Activated T-helper 17 cell treated with anti-CD3 and anti-CD28 coated beads, Interleukin-2, amount 50 U/mL, for 72 hours (primary cell): ENCODE results near the gene ACVR1C. TPM values are rescaled to one million over a fixed set of nuclear protein-coding genes. Genes with fewer than 3 reads are reported as not detected.
"Not testable (repeated sequence)": the region's sequence is repeated elsewhere in the genome, so short reads cannot be mapped to it uniquely, and the experiment has no call there.

Experiments
- ATAC-seq: fragments of 150-1000 bp; cut with Tn5 transposase; replicated peaks from 2 replicates; pipeline ENCODE4 v1.10.0; 2021; ENCODE audit warnings: mild to moderate bottlenecking, moderate library complexity
- H3K27ac Mint-ChIP-seq: one replicate; pipeline ENCODE4 v1.8.0; 2022; ENCODE audit warnings: mixed read lengths
- H3K27me3 Mint-ChIP-seq: one replicate; pipeline ENCODE4 v1.8.0; 2022; ENCODE audit warnings: mixed read lengths
- H3K36me3 Mint-ChIP-seq: one replicate; pipeline ENCODE4 v1.8.0; 2022; ENCODE audit warnings: low read depth, mild to moderate bottlenecking, mixed read lengths
- H3K4me1 Mint-ChIP-seq: one replicate; pipeline ENCODE4 v1.8.0; 2022; ENCODE audit warnings: mixed read lengths
- H3K4me3 Mint-ChIP-seq: one replicate; pipeline ENCODE4 v1.8.0; 2022; ENCODE audit warnings: mild to moderate bottlenecking, mixed read lengths
- H3K9me3 Mint-ChIP-seq: one replicate; pipeline ENCODE4 v1.8.0; 2022; ENCODE audit warnings: mixed read lengths
- total RNA-seq, 2 donors: library from RNA; stranded (reverse); gene quantifications; one replicate each; pipeline ENCODE4 v1.2.3, GENCODE V29; 2022

Gene ACVR1C
- total RNA-seq, 2 donors from 2014 or later = 1.1 to 2.8 TPM

DNA sequence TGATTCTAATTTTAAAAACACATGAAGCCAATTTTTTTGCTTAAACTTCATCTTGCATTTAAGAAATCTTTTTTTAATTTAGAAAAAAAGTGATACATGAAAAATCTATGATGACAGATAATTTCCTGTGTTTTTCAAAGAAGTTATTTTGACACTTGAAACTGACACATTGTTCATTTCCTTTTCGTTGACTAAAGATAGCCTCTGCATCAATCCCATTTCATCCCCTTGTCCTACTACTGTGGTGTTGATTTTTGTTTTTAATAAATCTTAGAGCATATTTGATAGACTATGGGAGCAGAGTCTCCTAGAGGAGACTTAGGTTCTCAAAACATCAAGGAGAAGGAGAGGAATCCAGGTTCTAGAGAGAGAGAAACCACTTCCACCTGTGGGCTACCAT is 70.9 kb downstream of the ACVR1C start:
- no peaks in the 10 kb centered on the region for H3K27me3 Mint-ChIP-seq
- H3K27ac Mint-ChIP-seq = peak overlapping the region; percentile 74
- ATAC-seq = peak; percentile 14
- H3K4me1 Mint-ChIP-seq = peaks cover 11% of the 10 kb centered on the region
- H3K9me3 Mint-ChIP-seq = no peaks in the 10 kb centered on the region
- peak overlapping the region; percentile 1 for H3K4me3 Mint-ChIP-seq
- H3K36me3 Mint-ChIP-seq = no peaks in the 10 kb centered on the region

DNA sequence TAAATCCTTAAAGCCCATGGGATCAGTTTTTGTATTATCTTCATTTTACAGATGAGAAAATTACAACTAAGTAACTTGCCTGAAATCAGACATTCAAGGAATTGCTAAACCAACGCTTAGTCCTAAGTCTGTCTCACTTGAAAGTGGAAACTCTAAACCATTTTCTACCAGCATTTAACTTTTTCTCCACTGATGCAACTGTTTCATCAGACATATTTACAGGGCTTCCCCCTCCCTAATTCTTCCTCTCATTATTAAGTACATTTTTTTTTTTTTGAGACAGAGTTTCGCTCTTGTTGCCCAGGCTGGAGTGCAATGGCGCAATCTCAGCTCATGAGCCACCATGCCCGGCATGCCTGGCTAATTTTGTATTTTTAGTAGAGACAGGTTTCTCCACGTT is 88.6 kb downstream of the ACVR1C start:
- no peaks in the 10 kb centered on the region for H3K27me3 Mint-ChIP-seq
- no peaks in the 10 kb centered on the region for H3K4me1 Mint-ChIP-seq
- no peak for ATAC-seq
- H3K9me3 Mint-ChIP-seq = no peaks in the 10 kb centered on the region
- H3K27ac Mint-ChIP-seq = no peak overlapping the region
- peaks cover 6% of the 10 kb centered on the region for H3K36me3 Mint-ChIP-seq
- no peak overlapping the region for H3K4me3 Mint-ChIP-seq

DNA sequence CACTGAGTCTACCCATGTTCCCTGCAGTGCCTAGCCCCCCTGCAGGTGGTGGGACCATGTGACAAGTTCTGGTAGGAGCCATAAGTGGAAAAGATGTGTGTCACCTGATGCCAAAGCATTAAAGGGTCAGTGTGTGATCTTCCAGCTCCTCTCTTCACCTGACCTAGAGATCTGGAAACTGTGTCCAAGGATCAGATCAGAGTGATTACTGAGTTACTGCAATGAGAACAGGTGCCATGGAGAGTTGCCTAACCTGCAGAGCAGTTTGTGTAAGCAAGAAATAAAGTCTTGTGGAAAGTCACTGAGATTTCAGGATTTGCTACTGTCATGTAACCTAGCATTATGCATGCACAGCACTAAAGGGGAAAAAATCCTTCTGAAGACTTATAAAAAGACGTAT is 90.6 kb downstream of the ACVR1C start:
- Mint-ChIP-seq H3K9me3 (no peaks in the 10 kb centered on the region), H3K27me3 (no peaks in the 10 kb centered on the region), H3K27ac (no peak overlapping the region), H3K36me3 (peaks cover 17% of the 10 kb centered on the region), H3K4me1 (no peaks in the 10 kb centered on the region), H3K4me3 (no peak overlapping the region)
- no peak for ATAC-seq

DNA sequence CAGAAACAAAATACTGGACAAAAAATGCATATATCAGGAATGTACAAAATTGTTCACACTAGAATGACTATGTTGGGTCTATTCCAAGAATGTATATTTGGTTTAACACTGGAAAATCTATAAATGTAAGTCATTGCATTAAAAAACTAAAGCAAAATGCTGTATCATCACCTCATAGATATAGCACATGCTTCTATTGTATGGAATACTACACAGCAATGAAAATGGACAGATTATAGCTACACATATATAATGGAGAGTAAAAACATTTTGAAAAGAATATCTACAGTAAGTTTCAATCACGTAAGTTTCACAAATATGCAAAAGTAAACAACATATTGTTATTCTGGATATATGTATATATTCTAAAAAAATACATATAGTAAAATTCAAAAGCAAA is 91.8 kb downstream of the ACVR1C start:
- Mint-ChIP-seq H3K9me3 (no peaks in the 10 kb centered on the region), H3K36me3 (peaks cover 22% of the 10 kb centered on the region), H3K4me3 (no peak overlapping the region), H3K27me3 (no peaks in the 10 kb centered on the region), H3K4me1 (no peaks in the 10 kb centered on the region), H3K27ac (no peak overlapping the region)
- no peak for ATAC-seq

DNA sequence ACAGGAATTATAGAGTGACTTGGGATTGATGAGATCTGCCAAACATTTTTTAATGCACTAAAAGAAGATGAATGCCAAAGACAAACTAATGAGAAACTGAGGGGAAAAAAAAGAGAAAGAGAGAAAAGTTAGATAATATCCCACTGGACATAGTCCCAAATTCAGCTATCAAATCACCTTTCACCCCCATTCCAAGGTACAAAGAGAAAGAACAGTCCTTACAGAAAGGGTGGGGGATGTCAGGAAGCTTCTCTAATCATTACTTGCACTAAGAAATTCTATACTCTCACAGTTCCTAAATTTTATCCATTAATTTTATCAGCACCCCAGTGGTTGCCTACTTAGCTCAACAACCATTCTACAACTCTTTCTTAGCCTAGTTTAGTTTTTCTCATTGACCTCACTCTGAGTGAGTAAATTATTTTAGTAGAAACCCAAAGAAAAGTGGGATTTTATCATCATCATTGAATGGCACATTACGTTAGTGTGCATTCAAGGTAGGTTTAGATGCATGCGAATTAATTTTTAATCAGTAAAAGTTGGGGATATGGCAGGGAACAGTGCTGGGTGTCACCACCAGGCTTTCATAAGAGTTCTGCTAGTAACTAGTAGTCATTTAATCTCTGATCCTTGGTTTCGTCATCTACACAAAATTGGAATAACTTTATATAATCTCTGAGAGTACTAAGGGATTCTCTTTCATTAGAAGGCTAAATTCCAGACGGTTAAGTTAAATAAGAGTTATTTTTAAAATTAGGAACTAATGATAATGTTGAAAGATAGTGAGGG is 99.5 kb downstream of the ACVR1C start:
- no peaks in the 10 kb centered on the region for H3K9me3 Mint-ChIP-seq
- H3K27ac Mint-ChIP-seq = no peak overlapping the region
- H3K4me1 Mint-ChIP-seq = no peaks in the 10 kb centered on the region
- H3K36me3 Mint-ChIP-seq = peaks cover 15% of the 10 kb centered on the region
- H3K27me3 Mint-ChIP-seq = no peaks in the 10 kb centered on the region
- H3K4me3 Mint-ChIP-seq = no peak overlapping the region
- no peak for ATAC-seq

DNA sequence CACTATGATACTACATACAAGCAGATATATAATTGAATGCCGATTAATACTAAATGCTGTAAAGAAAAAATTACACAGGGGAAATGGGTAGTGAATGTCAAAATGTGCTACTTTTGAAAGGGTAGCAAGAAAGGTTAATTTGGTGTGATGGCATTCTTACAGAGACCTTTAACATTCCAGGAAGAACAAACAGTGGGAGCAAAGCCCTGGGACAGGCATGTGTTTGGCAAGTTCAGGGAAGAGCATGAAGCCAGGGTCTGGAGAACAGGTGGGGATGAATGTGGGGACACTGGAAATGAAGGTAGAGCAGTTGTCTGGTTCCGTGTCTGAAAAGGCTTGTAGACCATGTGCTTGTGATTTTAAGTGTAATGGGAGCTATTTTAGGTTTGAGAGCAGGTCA is 102.6 kb downstream of the ACVR1C start:
- no peaks in the 10 kb centered on the region for H3K4me1 Mint-ChIP-seq
- H3K27ac Mint-ChIP-seq = no peak overlapping the region
- H3K4me3 Mint-ChIP-seq = no peak overlapping the region
- no peaks in the 10 kb centered on the region for H3K9me3 Mint-ChIP-seq
- ATAC-seq = no peak
- H3K36me3 Mint-ChIP-seq = no peaks in the 10 kb centered on the region
- no peaks in the 10 kb centered on the region for H3K27me3 Mint-ChIP-seq

DNA sequence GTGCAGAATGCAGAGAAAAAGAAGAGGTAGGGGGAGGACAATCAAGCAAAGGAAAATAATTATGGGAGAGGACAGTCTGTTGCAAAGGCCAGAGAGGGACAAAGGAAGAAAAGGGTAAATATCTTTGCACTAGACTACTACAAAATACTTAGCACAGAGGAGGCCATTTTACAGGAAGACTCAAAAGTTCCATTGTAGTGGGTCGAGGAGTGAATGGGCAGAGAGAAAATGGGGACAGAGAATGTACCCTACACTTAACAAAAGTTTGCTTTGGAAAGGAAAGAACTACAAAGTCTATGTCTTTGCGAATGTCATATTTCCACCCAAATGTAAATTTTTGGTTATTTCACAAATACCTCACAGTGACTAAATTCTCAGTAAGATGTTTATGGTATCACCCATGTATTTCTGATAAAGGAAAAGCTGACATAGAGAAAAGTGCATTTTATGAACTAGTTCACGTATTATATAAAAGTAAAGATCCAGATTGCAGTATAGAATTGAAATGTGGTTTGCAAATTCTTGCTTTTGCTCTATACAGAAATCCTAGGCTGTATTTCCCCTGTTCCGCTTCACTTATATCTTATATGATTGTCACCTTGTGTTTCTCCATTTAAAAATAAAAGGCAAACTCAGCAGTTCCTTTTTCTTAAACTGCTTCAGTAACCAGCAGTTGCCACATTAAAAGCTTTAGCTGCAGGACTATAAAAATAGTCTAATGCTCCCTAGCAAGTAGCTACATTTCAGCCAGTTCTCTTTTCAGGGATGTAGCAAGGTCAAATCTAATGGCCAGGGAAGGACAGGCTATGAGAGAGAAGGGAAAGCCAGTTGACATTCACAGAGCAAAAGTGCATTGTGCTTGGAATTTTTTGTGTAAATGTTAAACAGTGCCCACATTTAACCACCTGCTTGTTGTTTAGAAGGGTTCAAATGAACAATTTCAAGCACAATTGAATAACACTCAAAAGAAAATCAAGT is 105.1 kb downstream of the ACVR1C start:
- no peaks in the 10 kb centered on the region for H3K36me3 Mint-ChIP-seq
- no peaks in the 10 kb centered on the region for H3K4me1 Mint-ChIP-seq
- no peak overlapping the region for H3K27ac Mint-ChIP-seq
- no peaks in the 10 kb centered on the region for H3K9me3 Mint-ChIP-seq
- no peak overlapping the region for H3K4me3 Mint-ChIP-seq
- no peaks in the 10 kb centered on the region for H3K27me3 Mint-ChIP-seq
- no peak for ATAC-seq

DNA sequence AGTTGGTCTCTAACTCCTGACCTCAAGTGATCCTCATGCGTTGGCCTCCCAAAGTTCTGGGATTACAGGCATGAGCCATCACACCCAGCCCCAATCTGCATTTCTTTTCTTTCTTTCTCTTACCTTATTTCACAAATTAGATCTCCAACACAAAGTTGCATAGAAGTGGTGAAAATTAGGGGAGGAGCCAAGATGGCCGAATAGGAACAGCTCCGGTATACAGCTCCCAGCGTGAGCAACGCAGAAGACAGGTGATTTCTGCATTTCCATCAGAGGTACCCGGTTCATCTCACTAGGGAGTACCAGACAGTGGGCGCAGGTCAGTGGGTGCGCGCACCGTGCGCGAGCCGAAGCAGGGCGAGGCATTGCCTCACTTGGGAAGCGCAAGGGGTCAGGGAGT is 113.7 kb downstream of the ACVR1C start:
- not testable (repeated sequence) for ATAC-seq, H3K27me3 Mint-ChIP-seq, H3K9me3 Mint-ChIP-seq, H3K4me1 Mint-ChIP-seq, H3K27ac Mint-ChIP-seq, H3K4me3 Mint-ChIP-seq, H3K36me3 Mint-ChIP-seq

DNA sequence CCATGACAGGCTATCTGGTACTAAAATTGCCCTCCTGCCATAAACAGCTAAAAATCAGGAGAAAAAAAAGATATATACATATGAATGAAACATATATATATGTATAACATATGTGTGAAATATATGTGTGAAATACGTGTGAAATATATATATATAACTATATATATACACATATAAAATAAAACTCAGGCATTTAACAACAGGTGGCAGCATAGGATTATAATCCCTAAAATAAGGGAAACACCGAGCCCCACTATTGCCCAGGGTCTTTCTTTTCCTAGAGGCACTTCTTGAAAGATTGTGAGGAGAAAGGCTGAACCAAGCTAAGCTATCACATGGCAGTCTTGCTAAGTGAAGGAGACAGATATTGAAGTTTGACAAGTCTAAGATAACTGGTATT is 118.9 kb downstream of the ACVR1C start:
- peaks cover 16% of the 10 kb centered on the region for H3K27me3 Mint-ChIP-seq
- H3K4me3 Mint-ChIP-seq = no peak overlapping the region
- ATAC-seq = no peak
- H3K36me3 Mint-ChIP-seq = no peaks in the 10 kb centered on the region
- no peak overlapping the region for H3K27ac Mint-ChIP-seq
- no peaks in the 10 kb centered on the region for H3K9me3 Mint-ChIP-seq
- H3K4me1 Mint-ChIP-seq = no peaks in the 10 kb centered on the region

DNA sequence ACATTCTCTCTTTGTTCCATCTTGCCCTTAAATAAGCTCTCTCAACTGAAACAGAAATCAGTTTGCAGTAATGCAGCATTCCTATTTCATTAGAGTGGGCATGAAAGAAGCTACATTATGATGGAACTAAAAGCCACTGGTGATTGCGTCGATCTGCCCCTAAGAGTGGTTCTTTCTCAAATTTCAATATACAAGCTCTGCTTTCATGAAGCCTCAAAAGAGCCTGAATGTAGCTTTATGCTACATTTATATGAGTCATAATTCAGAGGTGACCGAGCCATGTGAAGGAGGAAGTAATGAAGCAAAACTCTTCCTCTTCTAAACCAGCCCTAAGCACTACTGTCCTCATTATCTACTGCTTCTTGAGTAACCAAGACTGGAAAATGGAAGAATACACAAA is 120.0 kb downstream of the ACVR1C start:
- Mint-ChIP-seq H3K4me1 (no peaks in the 10 kb centered on the region), H3K36me3 (no peaks in the 10 kb centered on the region), H3K27ac (no peak overlapping the region), H3K9me3 (no peaks in the 10 kb centered on the region), H3K4me3 (no peak overlapping the region), H3K27me3 (peaks cover 19% of the 10 kb centered on the region)
- no peak for ATAC-seq

DNA sequence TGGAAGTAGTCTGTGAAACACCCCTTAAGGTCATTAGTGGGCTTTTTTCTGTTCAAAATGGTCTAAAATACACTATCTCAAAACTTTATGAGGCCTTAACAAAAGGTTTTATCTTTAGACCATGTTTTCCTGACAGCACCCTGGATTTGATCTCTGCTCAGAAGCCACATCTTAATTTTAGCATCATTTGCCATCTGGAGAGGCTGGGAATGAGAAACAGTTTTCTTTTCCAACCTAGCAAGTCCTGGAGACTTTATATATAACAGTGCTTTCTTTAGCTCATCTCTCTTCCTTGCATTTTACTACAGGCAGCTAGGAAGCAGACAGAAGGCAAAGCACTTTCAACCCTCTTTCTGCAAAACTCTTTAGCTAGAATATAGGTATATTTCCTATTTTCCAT is 122.1 kb downstream of the ACVR1C start:
- no peak for ATAC-seq
- Mint-ChIP-seq H3K27me3 (peaks cover 19% of the 10 kb centered on the region), H3K4me3 (no peak overlapping the region), H3K27ac (no peak overlapping the region), H3K36me3 (no peaks in the 10 kb centered on the region), H3K4me1 (no peaks in the 10 kb centered on the region), H3K9me3 (no peaks in the 10 kb centered on the region)

DNA sequence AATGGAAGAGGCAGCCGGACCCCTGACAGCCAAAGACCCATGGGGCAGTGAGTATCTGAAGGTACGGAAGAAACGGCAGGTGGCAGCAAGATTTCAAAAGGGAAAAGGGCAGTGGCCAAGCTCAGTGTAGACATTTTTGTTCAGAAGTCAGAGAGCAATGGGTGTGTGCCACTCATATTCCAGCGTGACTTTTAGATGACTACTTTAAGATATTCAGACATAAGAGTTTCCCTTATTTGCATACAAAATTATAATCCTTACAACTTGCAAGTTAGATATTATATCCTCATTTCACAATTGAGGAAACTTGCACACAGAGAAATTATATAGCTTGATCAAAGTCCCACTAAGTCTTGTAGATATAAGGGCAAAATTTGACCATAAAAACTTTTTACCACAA is 124.0 kb downstream of the ACVR1C start:
- Mint-ChIP-seq H3K36me3 (no peaks in the 10 kb centered on the region), H3K4me1 (no peaks in the 10 kb centered on the region), H3K27ac (no peak overlapping the region), H3K9me3 (no peaks in the 10 kb centered on the region), H3K27me3 (peaks cover 19% of the 10 kb centered on the region), H3K4me3 (no peak overlapping the region)
- ATAC-seq = no peak

DNA sequence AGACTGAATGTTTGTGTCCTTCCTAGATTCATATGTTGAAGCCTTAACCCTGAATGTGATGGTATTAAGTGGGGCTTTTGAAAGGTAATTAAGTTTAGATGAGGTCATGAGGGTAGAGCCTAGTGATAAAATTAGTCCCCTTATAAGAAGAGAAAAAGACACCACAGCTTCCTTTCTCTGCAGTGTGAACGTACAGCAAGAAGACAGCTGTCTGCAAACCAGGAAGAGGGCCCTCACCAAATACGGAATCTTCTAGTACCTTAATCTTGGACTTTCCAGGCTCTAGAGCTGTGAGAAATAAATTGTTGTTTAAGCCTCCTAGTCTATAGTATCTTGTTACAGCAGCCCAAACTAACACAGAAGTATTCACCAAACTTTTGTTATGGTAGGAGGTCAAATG is 127.6 kb downstream of the ACVR1C start:
- Mint-ChIP-seq H3K27ac (no peak overlapping the region), H3K27me3 (peaks cover 7% of the 10 kb centered on the region), H3K4me3 (no peak overlapping the region), H3K9me3 (no peaks in the 10 kb centered on the region), H3K4me1 (no peaks in the 10 kb centered on the region), H3K36me3 (no peaks in the 10 kb centered on the region)
- no peak for ATAC-seq

DNA sequence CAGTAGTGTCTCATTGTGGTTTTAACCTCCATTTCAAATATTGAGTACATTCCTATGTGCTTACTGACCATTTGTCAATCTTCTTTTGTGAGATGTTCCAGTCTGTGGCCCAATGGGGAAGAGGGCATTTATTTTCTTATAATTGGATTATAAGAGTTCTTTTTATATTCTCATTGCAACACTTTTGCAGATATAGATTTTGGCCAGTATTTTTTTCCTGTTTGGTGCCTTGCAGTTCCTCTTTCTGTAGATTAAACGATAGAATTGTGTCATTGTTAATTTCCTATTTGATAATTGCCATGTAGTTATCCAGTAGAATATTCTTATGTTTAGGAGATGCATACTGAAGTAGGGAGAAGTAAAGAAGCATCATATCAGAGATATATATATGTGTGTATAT is 128.3 kb downstream of the ACVR1C start:
- Mint-ChIP-seq H3K27me3 (peaks cover 5% of the 10 kb centered on the region), H3K27ac (no peak overlapping the region), H3K4me1 (no peaks in the 10 kb centered on the region), H3K36me3 (no peaks in the 10 kb centered on the region), H3K4me3 (no peak overlapping the region), H3K9me3 (no peaks in the 10 kb centered on the region)
- ATAC-seq = no peak

DNA sequence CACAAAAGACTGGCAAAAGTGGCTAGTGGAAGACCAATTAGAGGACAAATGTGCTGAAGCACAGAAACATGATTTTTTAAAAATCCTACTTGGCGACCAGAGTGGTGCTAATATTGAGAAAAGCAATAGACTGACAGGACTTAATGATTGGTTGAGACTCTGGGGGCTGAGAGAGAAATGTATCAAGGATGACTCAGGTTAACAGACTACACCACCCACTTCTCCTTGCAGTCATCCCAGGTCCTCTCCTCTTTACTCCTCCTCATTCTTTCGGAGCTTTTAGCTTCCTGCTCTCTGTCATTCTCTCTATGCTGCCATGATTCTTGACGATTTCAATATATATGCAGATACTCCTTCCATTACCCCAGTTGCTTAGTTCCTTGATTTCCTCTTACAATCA is 130.2 kb downstream of the ACVR1C start:
- Mint-ChIP-seq H3K4me3 (no peak overlapping the region), H3K4me1 (no peaks in the 10 kb centered on the region), H3K27me3 (no peaks in the 10 kb centered on the region), H3K36me3 (no peaks in the 10 kb centered on the region), H3K9me3 (no peaks in the 10 kb centered on the region), H3K27ac (no peak overlapping the region)
- ATAC-seq = no peak
